GM19035 (cell line): ENCODE results near the gene SLC25A33.
"Not testable (repeated sequence)": the region's sequence is repeated elsewhere in the genome, so short reads cannot be mapped to it uniquely, and the experiment has no call there.

Experiments used
- ATAC-seq: cut with Tn5 transposase; IDR thresholded peaks from one replicate; pipeline ENCODE4 v1.9.1; 2021; ENCODE audit not compliant: unreplicated experiment

The SLC25A33 gene

DNA sequence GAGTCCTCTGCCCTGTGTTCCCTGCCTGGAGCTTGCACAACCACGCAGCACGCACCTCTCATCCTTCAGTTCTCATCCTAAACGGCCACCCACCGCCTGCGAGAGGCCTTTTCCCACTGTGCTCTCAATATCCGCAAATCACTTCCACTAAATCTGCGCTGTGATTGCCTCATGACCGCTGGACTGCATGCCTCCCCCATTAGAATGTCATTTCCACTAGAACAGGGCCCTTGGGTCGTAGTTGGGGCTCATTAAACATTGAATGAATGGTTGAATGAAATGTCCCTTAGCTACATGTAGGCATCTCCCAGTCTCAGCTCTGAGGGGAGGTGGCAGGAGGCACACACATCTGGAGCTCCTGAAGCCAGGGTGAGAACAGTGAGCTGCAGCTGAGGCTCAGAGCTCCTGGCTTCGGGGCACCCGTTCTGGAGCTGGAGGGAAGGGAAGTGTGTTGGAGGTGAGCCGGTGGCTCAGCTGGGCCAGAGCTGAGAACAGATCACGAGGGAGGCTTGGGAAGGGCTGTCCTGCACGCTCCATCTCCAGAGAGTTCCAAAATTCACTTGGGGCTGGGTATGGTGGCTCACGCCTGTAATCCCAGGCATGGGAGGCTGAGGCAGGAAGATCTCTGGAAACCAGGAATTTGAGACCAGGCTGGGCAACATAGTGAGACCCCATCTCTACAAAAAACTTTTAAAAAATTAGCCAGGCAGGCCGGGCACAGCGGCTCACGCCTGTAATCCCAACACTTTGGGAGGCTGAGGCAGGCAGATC lies 79.8 kb downstream of the SLC25A33 start:
- ATAC-seq = no peak

DNA sequence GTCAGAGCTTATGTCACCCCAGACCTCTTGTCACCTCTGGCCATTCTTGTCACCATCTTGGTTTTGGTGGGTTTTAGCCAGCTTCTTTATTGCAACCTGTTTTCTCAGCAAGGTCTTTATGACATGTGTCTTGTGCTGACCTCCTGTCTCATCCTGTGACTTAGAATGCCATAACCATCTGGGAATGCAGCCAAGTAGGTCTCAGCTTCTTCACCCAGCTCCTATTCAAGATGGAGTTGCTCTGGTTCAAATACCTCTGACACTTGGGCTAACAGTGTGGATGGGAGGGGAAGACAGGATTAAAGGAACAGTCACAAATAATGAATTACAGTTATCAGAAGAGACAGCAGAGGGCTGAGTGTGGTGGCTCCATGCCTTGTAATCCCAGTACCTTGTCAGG lies 81.8 kb downstream of the SLC25A33 start:
- no peak for ATAC-seq

DNA sequence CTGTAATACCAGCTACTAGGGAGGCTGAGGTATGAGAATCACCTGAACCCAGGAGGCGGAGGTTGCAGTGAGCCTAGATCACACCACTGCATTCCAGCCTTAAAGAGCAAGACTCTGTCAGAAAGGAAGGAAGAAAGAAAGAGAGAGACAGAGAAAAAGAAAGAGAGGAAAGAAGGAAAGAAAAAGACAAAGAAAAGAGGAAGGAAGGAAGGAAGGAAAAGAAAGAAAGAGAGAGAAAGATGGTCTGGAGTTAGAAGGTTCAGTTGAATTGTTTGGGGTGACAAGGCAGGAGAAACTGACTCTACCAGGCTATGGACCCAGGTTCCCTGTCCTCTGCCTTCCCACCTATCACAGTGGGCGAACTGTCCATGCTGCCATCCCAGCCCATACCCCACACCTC lies 84.8 kb downstream of the SLC25A33 start:
- no peak for ATAC-seq

DNA sequence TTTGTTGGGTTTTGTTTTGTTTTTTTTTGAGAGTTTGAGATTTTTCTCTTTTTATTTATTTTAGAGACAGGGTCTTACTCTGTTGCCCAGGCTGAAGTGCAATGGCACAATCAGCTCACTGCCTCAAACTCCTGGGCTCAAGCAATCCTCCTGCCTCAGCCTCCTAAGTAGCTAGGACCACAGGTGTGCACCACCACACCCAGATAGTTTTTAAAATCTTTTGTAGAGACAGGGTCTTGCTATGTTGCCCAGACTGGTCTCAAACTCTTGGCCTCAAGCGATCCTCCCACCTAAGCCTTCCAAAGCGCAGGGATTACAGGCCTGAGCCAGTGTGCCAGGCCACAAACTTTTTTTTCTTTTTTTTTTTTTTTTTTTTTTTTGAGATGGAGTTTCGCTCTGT lies 85.8 kb downstream of the SLC25A33 start:
- ATAC-seq = not testable (repeated sequence)

DNA sequence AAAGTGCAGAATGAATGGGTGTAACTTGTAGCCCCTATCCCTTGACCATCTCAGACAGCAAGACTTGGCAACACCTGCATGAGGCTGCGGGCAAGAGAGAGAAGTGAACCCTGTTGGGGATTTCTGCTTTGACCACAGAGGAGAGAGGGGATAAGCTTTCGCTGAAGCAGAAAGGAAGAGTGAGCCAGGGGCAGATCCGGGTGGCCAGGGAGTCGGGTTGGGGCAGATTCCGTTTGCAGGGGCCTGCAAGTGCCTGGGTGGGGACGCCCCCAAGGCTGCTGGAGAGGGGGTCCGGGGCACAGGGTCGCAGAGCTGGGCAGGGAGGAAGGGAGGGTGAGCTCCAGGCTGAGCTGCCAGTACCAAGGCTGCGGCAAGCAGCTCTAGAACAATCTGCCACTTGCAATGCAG lies 86.9 kb downstream of the SLC25A33 start:
- ATAC-seq = no peak

DNA sequence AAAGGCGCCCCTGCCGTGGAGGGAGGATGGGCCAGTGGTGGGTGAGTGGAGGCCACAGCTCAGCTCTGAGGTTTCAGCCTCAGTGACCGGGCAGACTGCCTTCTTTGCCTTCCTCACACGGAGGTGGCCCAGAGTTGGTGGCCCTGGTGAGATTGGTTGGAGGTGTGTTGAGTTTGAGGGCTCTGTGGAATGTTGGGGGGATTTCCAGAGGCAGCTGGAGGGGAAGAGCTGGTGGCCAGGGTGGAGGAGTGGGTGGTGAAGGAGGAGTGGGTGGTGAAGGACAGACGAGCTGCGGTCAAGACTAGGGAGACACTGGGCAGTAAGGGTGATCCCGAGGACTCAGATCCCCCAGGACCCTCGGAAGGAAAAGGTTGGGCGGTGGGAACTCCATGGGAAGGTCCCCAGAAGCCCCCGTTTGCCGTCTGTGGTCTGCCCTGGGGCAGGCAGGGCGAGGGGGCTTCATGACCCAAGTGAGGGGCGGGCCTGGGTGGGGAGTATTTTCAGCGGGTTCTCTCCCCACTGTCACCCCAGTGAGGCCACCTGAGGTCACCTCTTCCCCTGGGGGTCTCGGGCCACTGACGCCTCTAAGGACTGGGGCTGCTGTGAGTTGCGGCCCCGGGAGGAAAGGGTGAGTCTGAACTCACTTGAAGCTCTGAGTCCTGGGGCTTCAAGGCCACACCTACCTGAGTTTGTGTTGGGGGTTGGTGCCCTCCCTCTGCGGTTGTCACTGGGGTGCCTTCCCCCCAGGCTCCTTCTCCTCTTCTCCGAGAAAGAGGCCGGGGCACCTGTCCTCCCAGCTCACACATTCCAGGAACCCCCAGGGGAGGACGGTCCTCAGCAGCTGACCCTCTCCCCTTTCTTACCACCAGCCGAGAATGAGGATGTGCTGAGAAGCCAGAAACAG lies 89.5 kb downstream of the SLC25A33 start:
- ATAC-seq = no peak

DNA sequence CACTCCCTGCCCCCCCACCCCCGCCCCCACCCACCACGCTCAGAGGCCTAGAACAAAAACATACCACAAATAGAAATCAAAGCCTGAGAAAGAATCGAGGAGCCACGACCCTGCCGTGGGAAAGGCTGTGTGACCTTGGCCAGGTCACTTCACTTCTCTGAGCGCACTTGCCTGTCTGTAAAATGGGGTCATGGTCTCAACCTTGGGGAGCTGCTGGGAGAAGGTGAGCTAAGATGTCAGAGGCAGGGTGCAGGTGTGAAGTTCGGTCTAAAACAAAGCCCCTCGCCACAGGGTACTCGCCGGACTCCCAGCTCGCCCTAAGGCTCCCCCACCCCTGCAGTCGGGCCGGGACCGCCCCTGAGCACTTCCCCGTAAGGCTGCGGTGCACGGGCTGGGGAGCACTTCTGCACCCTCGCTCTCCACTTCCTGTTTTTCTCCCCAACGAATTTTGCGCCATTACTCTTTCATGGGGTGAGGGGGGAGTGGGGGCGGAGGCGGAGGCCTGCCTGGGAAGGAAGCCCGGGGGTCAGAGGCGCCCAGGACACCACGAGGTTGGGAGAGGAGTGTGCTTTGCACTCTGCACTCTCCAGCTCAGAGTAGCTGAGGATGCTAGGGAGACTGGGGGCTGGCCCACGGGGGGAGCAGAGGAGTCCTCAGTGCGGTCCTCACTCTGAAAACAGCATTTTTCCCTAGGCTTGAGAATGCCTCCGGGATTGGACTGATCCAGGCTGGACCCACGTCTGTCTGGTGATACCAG lies 90.4 kb downstream of the SLC25A33 start:
- no peak for ATAC-seq

DNA sequence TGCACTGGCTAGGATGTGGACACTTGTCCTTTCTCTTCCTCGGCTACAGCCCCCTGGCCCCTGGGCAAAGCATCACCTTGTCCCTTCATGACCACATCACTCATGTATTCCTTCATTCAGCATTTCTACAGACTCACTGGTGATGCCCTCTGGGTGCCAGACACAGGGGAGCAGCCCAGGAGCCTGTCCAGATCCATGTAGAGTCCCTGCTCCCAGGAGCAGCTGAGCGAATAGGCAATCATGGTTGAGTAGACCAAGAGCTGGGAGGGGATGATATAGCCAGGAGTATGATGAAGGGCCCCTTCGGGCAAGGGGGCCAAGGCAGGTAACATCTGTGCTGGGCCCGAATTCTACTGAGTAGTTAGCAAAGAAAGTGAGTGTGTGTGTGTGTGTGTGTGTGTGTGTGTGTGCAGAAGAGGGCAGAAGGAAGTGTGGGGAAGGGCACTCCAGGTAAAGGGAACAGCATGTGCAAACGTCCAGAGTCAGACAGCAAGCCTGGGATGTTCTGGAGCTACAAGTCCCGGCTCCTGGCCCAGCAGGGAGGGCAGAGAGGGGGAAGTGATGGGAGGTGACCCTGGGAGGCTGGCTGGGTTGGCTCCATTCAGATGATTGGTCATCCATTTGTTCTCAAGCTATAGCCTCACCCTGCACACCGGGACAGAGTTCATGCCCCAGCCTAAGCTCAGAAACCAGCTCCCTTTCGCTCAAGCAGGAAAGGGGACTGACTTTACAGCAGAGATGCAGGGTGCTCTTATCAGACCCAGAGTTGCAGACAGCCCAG lies 91.3 kb downstream of the SLC25A33 start:
- no peak for ATAC-seq

DNA sequence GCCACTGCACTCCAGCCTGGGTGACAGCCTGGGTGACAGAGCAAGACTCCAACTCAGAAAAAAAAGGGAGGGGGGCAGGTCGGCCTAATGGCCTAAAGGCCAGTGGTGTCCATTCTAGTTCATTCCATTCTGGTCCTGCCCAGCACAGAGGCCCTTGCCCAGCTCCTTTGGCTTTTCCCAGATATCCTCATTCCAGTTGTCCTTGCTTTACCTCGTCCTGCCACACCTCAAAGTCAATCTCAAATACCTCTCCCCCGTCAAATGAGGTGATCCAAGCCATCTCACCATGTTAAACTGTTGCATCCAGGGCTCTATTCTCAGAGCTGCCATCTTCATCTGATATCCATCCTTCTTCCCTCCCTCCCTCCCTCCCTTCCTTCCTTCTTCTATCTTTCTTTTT lies 92.3 kb downstream of the SLC25A33 start:
- no peak for ATAC-seq

DNA sequence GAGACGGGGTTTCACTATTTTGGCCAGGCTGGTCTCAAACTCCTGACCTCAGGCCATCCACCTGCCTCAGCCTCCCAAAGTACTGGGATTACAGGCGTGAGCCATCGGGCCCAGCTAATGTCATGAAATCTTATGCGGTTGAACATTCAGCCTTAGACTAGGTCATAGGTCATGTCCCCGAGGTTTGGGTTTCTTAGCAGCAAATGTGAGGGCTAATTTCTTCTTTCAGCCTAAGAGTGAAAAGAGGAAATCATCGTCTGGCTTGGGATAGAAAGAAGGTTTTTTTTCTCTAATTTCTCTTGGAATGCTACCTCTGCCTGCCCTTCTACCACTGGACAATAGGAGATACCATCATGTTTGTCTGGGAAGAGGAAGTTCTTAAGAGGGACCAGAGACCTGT lies 94.2 kb downstream of the SLC25A33 start:
- no peak for ATAC-seq

DNA sequence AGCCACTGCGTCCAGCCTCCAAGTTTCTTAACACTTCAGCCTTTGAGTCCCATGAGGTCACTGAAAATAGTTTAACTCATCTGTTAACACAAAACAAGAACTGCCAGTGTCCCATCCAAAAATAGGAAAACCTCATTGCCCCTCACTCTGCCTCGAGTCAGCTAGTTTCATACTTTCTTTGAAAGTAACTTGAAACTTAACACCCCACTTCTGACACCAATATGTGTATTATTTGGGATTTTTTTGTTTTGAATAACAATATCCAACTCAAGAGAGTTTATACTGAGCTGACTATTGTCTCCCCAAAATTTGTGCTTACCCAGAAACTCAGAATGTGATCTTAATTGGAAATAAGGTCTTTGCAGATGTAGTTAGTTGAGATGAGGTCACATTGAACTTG lies 95.3 kb downstream of the SLC25A33 start:
- ATAC-seq = no peak
